ENCODE data around the gene CFAP57. TPM values are rescaled to one million over a fixed set of nuclear protein-coding genes. Genes with fewer than 3 reads are reported as not detected.

Gene CFAP57
- polyA plus RNA-seq, 2 of the 4 experiments (the other 2 are of a cell fraction), result 0.54 to 0.80 TPM

DNA sequence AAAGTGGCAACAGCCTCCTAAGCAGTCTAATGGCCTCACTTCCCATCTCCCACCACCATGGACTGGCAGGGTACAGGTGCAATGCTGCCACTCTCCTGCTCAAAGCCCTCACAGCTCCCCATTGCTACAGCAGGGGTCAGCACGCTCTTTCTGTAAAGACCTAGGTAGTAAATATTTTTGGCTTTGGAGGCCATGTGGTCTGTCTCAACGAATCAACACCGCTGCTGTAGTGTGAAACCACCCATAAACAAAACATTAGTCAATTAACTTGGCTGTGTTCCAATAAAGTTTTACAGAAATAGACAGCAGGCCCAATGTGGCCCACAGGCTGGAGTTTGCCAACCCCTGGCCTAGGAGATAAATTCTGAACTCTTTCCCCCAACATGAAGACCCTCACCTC, 53.0 kb downstream of the CFAP57 start:
- TF ChIP-seq NFE2L2 (conservative IDR thresholded peaks at IDR 0.05; ENCODE audit: low read length), result no peak
- TF ChIP-seq, protein P1, sequence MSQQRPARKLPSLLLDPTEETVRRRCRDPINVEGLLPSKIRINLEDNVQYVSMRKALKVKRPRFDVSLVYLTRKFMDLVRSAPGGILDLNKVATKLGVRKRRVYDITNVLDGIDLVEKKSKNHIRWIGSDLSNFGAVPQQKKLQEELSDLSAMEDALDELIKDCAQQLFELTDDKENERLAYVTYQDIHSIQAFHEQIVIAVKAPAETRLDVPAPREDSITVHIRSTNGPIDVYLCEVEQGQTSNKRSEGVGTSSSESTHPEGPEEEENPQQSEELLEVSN (IDR thresholded peaks at IDR 0.05; ENCODE audit: borderline replicate concordance, low read depth), result no peak
- TF ChIP-seq, protein P2, sequence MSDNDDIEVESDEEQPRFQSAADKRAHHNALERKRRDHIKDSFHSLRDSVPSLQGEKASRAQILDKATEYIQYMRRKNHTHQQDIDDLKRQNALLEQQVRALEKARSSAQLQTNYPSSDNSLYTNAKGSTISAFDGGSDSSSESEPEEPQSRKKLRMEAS (IDR thresholded peaks at IDR 0.05), result no peak
- TF ChIP-seq, protein P3, sequence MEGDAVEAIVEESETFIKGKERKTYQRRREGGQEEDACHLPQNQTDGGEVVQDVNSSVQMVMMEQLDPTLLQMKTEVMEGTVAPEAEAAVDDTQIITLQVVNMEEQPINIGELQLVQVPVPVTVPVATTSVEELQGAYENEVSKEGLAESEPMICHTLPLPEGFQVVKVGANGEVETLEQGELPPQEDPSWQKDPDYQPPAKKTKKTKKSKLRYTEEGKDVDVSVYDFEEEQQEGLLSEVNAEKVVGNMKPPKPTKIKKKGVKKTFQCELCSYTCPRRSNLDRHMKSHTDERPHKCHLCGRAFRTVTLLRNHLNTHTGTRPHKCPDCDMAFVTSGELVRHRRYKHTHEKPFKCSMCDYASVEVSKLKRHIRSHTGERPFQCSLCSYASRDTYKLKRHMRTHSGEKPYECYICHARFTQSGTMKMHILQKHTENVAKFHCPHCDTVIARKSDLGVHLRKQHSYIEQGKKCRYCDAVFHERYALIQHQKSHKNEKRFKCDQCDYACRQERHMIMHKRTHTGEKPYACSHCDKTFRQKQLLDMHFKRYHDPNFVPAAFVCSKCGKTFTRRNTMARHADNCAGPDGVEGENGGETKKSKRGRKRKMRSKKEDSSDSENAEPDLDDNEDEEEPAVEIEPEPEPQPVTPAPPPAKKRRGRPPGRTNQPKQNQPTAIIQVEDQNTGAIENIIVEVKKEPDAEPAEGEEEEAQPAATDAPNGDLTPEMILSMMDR (IDR thresholded peaks at IDR 0.05), result no peak
- Histone ChIP-seq H3K4me1 (no peaks in the 10 kb centered on the region), H3K4me3 (no peak overlapping the region), H3K4me2 (no peak overlapping the region), H3K9me3 (no peaks in the 10 kb centered on the region), H3K27ac (no peak overlapping the region)
- WGBS (ENCODE audit: missing lambda C conversion rate), result 100% methylated on average over 1 of the region's 3 CpGs
- DNase-seq (ENCODE audit: low read depth in 1 of 2, low spot score in 1 of 2), result no peak
- CTCF ChIA-PET, result interaction anchor here (0.8 to 1.2 kb wide), 2 partner anchors 161 to 780 kb away, joined by 3 read pairs; no protein-coding TSS in a partner anchor
- FAIRE-seq, result no peak
- POLR2A ChIA-PET, result no interaction called here
- ATAC-seq, result no peak

DNA sequence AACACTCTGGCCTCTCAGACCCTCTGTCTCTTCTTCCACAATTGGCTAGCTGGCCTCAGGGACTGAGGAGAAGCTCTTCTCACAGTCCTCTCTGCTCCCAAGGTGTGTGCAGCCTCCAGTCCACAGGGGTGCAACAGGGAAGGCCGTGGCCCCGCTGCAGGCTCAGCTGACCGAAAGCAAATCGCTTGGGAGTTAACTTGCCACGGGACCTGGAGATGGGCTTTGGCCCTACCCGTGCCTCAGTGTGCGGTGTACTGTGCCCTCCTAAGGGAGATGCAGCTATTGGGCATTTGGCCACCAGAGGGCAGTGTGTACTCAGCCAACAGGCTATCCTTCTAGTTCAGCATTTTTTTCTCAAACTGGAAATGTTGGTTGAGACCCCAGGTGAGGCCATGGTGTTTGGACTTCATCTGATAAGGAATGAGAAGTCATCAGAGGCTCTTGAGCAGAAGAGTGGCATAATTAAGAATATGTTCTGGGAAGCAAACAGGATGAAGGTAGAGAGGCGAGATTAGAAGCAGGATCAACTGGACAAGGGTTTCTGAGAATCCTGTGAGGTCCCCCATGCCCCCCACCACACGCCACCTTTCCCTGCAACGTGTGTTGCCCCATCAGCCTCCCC, 55.1 kb downstream of the CFAP57 start:
- ATAC-seq (peak; percentile 88 to 98), FAIRE-seq (no peak), DNase-seq (ENCODE audit: low read depth in 1 of 2, low spot score in 1 of 2) (peak; percentile 55 to 61)
- Histone ChIP-seq H3K4me1 (peaks cover 5% of the 10 kb centered on the region; the same call in 1 of the 3 replicates), H3K4me3 (no peak overlapping the region), H3K4me2 (no peak overlapping the region), H3K9me3 (no peaks in the 10 kb centered on the region), H3K27ac (peak overlapping the region in 1 of 2 experiments; percentile 64; a peak in 2 of 6 replicates)
- TF ChIP-seq EP300 (IDR thresholded peaks at IDR 0.05) (no peak), ESRRA (IDR thresholded peaks at IDR 0.05; ENCODE audit: borderline replicate concordance, low read length) (no peak), EHMT2 (IDR thresholded peaks at IDR 0.05; ENCODE audit: low read depth) (no peak), RARB (CRISPR knock-in tag; IDR thresholded peaks at IDR 0.05) (no peak), RCOR1 (IDR thresholded peaks at IDR 0.05; ENCODE audit: low read depth, low read length) (no peak), FOXS1 (CRISPR knock-in tag; IDR thresholded peaks at IDR 0.05) (no peak), FOSB (CRISPR knock-in tag; IDR thresholded peaks at IDR 0.05) (no peak), ZNF302 (CRISPR knock-in tag; IDR thresholded peaks at IDR 0.05) (no peak), RAD21 (conservative IDR thresholded peaks at IDR 0.05 in 1 of 2, IDR thresholded peaks at IDR 0.05 in 1 of 2) (peak; percentile 91 to 93), HOXB5 (CRISPR knock-in tag; IDR thresholded peaks at IDR 0.05) (no peak), PHF8 (IDR thresholded peaks at IDR 0.05; ENCODE audit: borderline replicate concordance, low read depth) (no peak), ELK1 (IDR thresholded peaks at IDR 0.05; ENCODE audit: low read depth, low read length) (no peak), MAFK (IDR thresholded peaks at IDR 0.05; ENCODE audit: partially characterized antibody) (peak; percentile 54), NFE2L2 (conservative IDR thresholded peaks at IDR 0.05; ENCODE audit: low read length) (no peak), SMC3 (IDR thresholded peaks at IDR 0.05) (peak; percentile 86), MYC (IDR thresholded peaks at IDR 0.05; ENCODE audit: borderline replicate concordance, low read length) (no peak), MAZ (IDR thresholded peaks at IDR 0.05; ENCODE audit: borderline replicate concordance, low read depth, low read length) (no peak)
- TF ChIP-seq, protein P3 (IDR thresholded peaks at IDR 0.05), result peak; percentile 85
- 41% methylated on average over 3 of the region's 10 CpGs for WGBS (ENCODE audit: missing lambda C conversion rate)
- POLR2A ChIA-PET, result interaction anchor here (0.7 to 1.2 kb wide), 4 partner anchors 20 to 187 kb away, joined by 3 to 5 read pairs (median 4); partner anchors contain the start of gene ELOVL1
- CTCF ChIA-PET, result interaction anchor here (0.6 to 2.3 kb wide), 44 partner anchors 8 to 917 kb away, joined by 3 to 21 read pairs (median 4); no protein-coding TSS in a partner anchor
